ENCODE results near the gene CACNA1G.

The CACNA1G gene

GRCh38 chr17:50557630-50558029 is 2.9 kb upstream of the CACNA1G start:
- H3K9ac ChIP-seq = no peak overlapping the region
- H3K36me3 ChIP-seq = no peaks in the 10 kb centered on the region
- H3K4me2 ChIP-seq = no peak overlapping the region
- no peaks in the 10 kb centered on the region for H3K9me3 ChIP-seq
- peaks cover 65% of the 10 kb centered on the region for H3K27me3 ChIP-seq
- H3K27ac ChIP-seq = no peak overlapping the region
- H3K4me3 ChIP-seq = no peak overlapping the region
- peaks cover 30% of the 10 kb centered on the region for H3K4me1 ChIP-seq
- peaks cover 40% of the 10 kb centered on the region for H4K20me1 ChIP-seq
- TF ChIP-seq Cebpa-rat (IDR thresholded peaks at IDR 0.05) = no peak

- Histone ChIP-seq H3K36me3 (no peaks in the 10 kb centered on the region), H3K9me3 (no peaks in the 10 kb centered on the region), H3K9ac (no peak overlapping the region), H3K27me3 (peaks cover 70% of the 10 kb centered on the region), H4K20me1 (peaks cover 45% of the 10 kb centered on the region), H3K4me2 (no peak overlapping the region), H3K4me3 (no peak overlapping the region), H3K27ac (no peak overlapping the region), H3K4me1 (peaks cover 30% of the 10 kb centered on the region)
- TF ChIP-seq Cebpa-rat (IDR thresholded peaks at IDR 0.05) = no peak
Observed at GRCh38 chr17:50558091-50558490, 2.4 kb upstream of the CACNA1G start.

GRCh38 chr17:50558581-50558940 is 2.0 kb upstream of the CACNA1G start:
- Histone ChIP-seq H4K20me1 (peaks cover 49% of the 10 kb centered on the region), H3K27me3 (peaks cover 74% of the 10 kb centered on the region), H3K4me2 (peak overlapping the region; percentile 98; the same call in 1 of the 2 replicates), H3K4me3 (no peak overlapping the region), H3K27ac (no peak overlapping the region), H3K36me3 (no peaks in the 10 kb centered on the region), H3K4me1 (peaks cover 30% of the 10 kb centered on the region), H3K9me3 (no peaks in the 10 kb centered on the region), H3K9ac (no peak overlapping the region)
- no peak for TF ChIP-seq Cebpa-rat (IDR thresholded peaks at IDR 0.05)

- H3K27me3 ChIP-seq = peaks cover 80% of the 10 kb centered on the region
- H3K4me3 ChIP-seq = peak overlapping the region; percentile 68; the same call in 1 of the 2 replicates
- H3K4me1 ChIP-seq = peaks cover 30% of the 10 kb centered on the region
- H4K20me1 ChIP-seq = peaks cover 54% of the 10 kb centered on the region
- no peaks in the 10 kb centered on the region for H3K9me3 ChIP-seq
- no peak for TF ChIP-seq Cebpa-rat (IDR thresholded peaks at IDR 0.05)
- no peaks in the 10 kb centered on the region for H3K36me3 ChIP-seq
- peak overlapping the region; percentile 98 for H3K4me2 ChIP-seq
- H3K9ac ChIP-seq = no peak overlapping the region
- no peak overlapping the region for H3K27ac ChIP-seq
Observed at GRCh38 chr17:50558941-50559614, 1.4 kb upstream of the CACNA1G start.

DNA sequence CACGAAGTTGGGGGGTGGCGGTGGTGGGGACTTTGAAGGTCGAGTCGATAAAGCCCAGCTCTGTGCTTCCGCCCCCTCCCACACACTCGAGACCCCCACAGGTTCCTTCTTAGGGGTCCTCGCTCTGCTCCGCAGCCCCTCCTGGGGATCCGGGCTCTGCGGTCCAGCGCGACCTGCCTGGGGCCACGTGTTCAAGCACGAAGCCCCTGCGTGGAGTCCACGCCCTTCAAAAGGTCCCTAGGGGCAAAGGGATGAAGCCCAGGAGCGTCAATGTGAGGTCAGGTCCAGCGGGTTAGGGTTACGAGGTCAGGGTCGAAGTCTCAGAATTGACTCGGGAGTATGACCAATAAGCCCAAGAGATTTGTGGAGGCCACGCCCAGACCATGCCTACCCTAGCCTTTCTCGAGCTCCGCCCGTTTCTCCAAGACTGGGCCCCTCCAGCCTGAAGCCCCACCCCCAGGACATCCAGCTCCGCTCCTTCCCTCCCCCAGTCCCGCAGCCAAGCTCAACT is 786 bp upstream of the CACNA1G start:
- Histone ChIP-seq H3K9me3 (no peaks in the 10 kb centered on the region), H3K36me3 (no peaks in the 10 kb centered on the region), H3K4me1 (peaks cover 30% of the 10 kb centered on the region), H3K27me3 (peaks cover 86% of the 10 kb centered on the region), H3K9ac (no peak overlapping the region), H3K4me3 (peak overlapping the region; percentile 68; the same call in 1 of the 2 replicates), H4K20me1 (peaks cover 54% of the 10 kb centered on the region), H3K27ac (no peak overlapping the region), H3K4me2 (peak overlapping the region; percentile 98)
- TF ChIP-seq Cebpa-rat (IDR thresholded peaks at IDR 0.05) = no peak

DNA sequence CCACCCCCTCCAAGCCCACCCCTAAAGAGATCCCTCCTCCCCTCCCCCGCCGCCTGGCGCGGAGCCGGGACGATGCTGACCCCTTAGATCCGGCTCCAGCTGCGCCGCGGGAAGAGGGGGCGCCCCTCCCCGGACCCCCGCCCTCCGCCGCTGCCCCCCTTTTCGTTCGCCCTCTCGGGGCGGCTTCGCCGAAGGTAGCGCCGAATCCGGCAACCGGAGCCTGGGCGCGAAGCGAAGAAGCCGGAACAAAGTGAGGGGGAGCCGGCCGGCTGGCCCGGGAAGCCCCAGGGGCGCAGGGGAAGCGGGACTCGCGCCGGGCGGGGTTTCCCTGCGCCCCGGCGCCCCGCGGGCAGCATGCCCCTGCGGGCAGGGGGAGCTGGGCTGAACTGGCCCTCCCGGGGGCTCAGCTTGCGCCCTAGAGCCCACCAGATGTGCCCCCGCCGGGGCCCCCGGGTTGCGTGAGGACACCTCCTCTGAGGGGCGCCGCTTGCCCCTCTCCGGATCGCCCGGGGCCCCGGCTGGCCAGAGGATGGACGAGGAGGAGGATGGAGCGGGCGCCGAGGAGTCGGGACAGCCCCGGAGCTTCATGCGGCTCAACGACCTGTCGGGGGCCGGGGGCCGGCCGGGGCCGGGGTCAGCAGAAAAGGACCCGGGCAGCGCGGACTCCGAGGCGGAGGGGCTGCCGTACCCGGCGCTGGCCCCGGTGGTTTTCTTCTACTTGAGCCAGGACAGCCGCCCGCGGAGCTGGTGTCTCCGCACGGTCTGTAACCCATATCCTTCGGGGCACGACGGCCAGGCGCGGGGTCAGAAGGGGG is 623 bp downstream of the CACNA1G start:
- H3K9ac ChIP-seq = no peak overlapping the region
- peak overlapping the region; percentile 68 for H3K4me3 ChIP-seq
- peaks cover 30% of the 10 kb centered on the region for H3K4me1 ChIP-seq
- H4K20me1 ChIP-seq = peaks cover 54% of the 10 kb centered on the region
- no peaks in the 10 kb centered on the region for H3K9me3 ChIP-seq
- H3K27ac ChIP-seq = no peak overlapping the region
- peaks cover 97% of the 10 kb centered on the region for H3K27me3 ChIP-seq
- peak overlapping the region; percentile 98 for H3K4me2 ChIP-seq
- no peaks in the 10 kb centered on the region for H3K36me3 ChIP-seq
- no peak for TF ChIP-seq Cebpa-rat (IDR thresholded peaks at IDR 0.05)

GRCh38 chr17:50561746-50562141 is 1.2 kb downstream of the CACNA1G start:
- H4K20me1 ChIP-seq = peaks cover 54% of the 10 kb centered on the region
- no peaks in the 10 kb centered on the region for H3K36me3 ChIP-seq
- no peaks in the 10 kb centered on the region for H3K9me3 ChIP-seq
- no peak for TF ChIP-seq Cebpa-rat (IDR thresholded peaks at IDR 0.05)
- H3K4me1 ChIP-seq = peaks cover 30% of the 10 kb centered on the region
- peaks cover 99% of the 10 kb centered on the region for H3K27me3 ChIP-seq
- H3K27ac ChIP-seq = no peak overlapping the region
- no peak overlapping the region for H3K4me3 ChIP-seq
- H3K4me2 ChIP-seq = peak overlapping the region; percentile 98; the same call in 1 of the 2 replicates
- H3K9ac ChIP-seq = no peak overlapping the region

DNA sequence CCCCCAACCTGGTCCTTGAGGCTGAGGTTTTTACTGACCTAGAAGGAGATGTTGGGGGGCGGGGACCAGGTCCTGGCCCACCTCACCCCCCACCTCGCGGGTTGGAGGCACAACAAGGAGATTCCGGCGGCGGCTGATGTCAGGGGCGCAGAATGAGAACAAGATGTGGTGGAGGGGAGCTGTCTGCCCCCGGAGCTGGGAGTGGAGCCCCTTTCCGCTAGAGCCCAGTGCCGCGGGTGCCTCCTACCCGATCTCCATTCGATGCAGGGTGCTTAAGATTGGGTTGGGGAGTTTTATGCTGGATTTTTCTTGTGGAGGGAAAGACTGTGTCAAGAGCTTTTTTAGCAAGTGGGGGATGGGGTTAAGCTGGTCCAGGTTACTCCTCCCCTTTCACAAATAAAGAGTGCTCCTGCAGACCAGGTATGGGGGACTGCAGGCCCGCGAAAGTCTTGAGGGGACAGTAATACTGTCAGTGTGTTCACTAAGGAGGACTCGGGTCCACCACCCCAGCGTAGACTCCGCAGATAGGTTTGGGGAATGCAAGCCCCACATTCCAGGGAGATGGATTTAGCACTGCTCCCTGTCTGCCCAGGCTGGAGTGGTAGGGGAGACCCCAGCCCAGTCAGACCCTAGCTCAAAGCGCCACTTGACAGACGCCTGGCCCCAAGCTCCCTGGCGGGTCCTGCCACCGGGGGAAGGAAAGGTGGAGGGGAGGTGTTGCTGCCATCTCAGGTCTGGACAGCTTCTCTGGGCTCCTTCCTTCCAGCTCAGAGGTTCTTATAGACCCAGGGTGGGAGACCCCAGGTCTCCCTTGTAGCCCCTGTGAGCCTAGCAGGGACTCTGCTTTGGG is 2.0 kb downstream of the CACNA1G start:
- Histone ChIP-seq H3K36me3 (no peaks in the 10 kb centered on the region), H3K9me3 (no peaks in the 10 kb centered on the region), H3K4me1 (peaks cover 30% of the 10 kb centered on the region), H4K20me1 (peaks cover 54% of the 10 kb centered on the region), H3K9ac (no peak overlapping the region), H3K4me3 (no peak overlapping the region), H3K27ac (no peak overlapping the region), H3K4me2 (peak overlapping the region; percentile 26; the same call in 1 of the 2 replicates), H3K27me3 (peaks cover 98% of the 10 kb centered on the region)
- TF ChIP-seq Cebpa-rat (IDR thresholded peaks at IDR 0.05) = no peak

- H3K4me2 ChIP-seq = no peak overlapping the region
- no peak overlapping the region for H3K4me3 ChIP-seq
- H3K4me1 ChIP-seq = peaks cover 30% of the 10 kb centered on the region
- H3K9ac ChIP-seq = no peak overlapping the region
- peaks cover 51% of the 10 kb centered on the region for H4K20me1 ChIP-seq
- peaks cover 92% of the 10 kb centered on the region for H3K27me3 ChIP-seq
- H3K36me3 ChIP-seq = no peaks in the 10 kb centered on the region
- TF ChIP-seq Cebpa-rat (IDR thresholded peaks at IDR 0.05) = no peak
- no peaks in the 10 kb centered on the region for H3K9me3 ChIP-seq
- no peak overlapping the region for H3K27ac ChIP-seq
Observed at GRCh38 chr17:50563092-50563511, 2.6 kb downstream of the CACNA1G start.

Data from BLaER1 (cell line).